CD4-positive, CD25-positive, alpha-beta regulatory T cell (primary cell): Measurements from ENCODE around the gene RTP5. TPM values are rescaled to one million over a fixed set of nuclear protein-coding genes. Genes with fewer than 3 reads are reported as not detected.
"Not testable (repeated sequence)": the region's sequence is repeated elsewhere in the genome, so short reads cannot be mapped to it uniquely, and the experiment has no call there.

Experiments used
- ATAC-seq, 2 donors: fragments of 150-1000 bp; cut with Tn5 transposase; one replicate each; pipeline ENCODE4 v1.10.0; 2021; ENCODE audit warnings: low read depth in 2 of 2, moderate number of reproducible peaks in 2 of 2, moderate library complexity in 1 of 2
- DNase-seq, 3 donors: peaks; one replicate each; pipeline versions ENCODE4 v3.0.0 to v3.0.0-alpha.2; 2012 to 2022; ENCODE audit warnings: mixed read lengths in 1 of 3
- H3K27ac ChIP-seq: one replicate; pipeline ENCODE4 v1.7.0; 2013; ENCODE audit warnings: mild to moderate bottlenecking, low read length; ENCODE audit not compliant: insufficient read depth, poor library complexity, severe bottlenecking
- H3K27me3 ChIP-seq: one replicate; pipeline ENCODE4 v1.7.0; 2013; ENCODE audit warnings: low read length; ENCODE audit not compliant: control insufficient read depth, insufficient read depth
- H3K36me3 ChIP-seq: one replicate; pipeline ENCODE4 v1.7.0; 2013; ENCODE audit warnings: mild to moderate bottlenecking, low read length, moderate library complexity; ENCODE audit not compliant: control insufficient read depth, insufficient read depth
- H3K4me1 ChIP-seq: 2 replicates; pipeline ENCODE4 v1.7.0; 2013; ENCODE audit warnings: mild to moderate bottlenecking, low read length; ENCODE audit not compliant: insufficient read depth, control insufficient read depth, poor library complexity, severe bottlenecking
- H3K4me3 ChIP-seq: one replicate; pipeline ENCODE4 v1.7.0; 2013; ENCODE audit warnings: low read depth, mild to moderate bottlenecking, low read length, moderate library complexity
- H3K9me3 ChIP-seq, 2 experiments: 1 replicate in 1 of 2; 2 replicates in 1 of 2; pipeline ENCODE4 v1.7.0; 2013; ENCODE audit warnings: low read length in 2 of 2, mild to moderate bottlenecking in 1 of 2, moderate library complexity in 1 of 2; ENCODE audit not compliant: control insufficient read depth in 2 of 2
- H3K27ac Mint-ChIP-seq, 3 donors: one replicate each; pipeline ENCODE4 v1.8.0; 2020 to 2022; ENCODE audit warnings: mild to moderate bottlenecking in 3 of 3, mixed read lengths in 3 of 3, moderate library complexity in 2 of 3
- H3K27me3 Mint-ChIP-seq: one replicate; pipeline ENCODE4 v1.8.0; 2022; ENCODE audit warnings: mild to moderate bottlenecking, mixed read lengths
- H3K36me3 Mint-ChIP-seq: one replicate; pipeline ENCODE4 v1.8.0; 2020; ENCODE audit warnings: mixed read lengths
- H3K4me1 Mint-ChIP-seq, 4 donors: one replicate each; pipeline ENCODE4 v1.8.0; 2020 to 2022; ENCODE audit warnings: mixed read lengths in 4 of 4, mild to moderate bottlenecking in 1 of 4
- H3K4me3 Mint-ChIP-seq, 4 donors: one replicate each; pipeline ENCODE4 v1.8.0; 2020 to 2022; ENCODE audit warnings: mild to moderate bottlenecking in 4 of 4, mixed read lengths in 4 of 4, moderate library complexity in 3 of 4
- H3K9me3 Mint-ChIP-seq, 7 donors: one replicate each; pipeline ENCODE4 v1.8.0; 2020 to 2022; ENCODE audit warnings: mixed read lengths in 7 of 7, mild to moderate bottlenecking in 3 of 7, moderate library complexity in 2 of 7
- polyA plus RNA-seq, 4 donors: library from polyadenylated mRNA; unstranded; fragments of 300-500 nt; fragmentation: Illumina TruSeq; gene quantifications; one replicate each; pipeline ENCODE4 v1.2.3, GENCODE V29; 2021
- total RNA-seq: library from RNA; stranded (reverse); gene quantifications from one replicate; pipeline ENCODE4 v1.2.3, GENCODE V29; 2022

RTP5 gene
- total and polyA plus RNA-seq, 5 donors from 2014 or later = 0.44 TPM; not detected in 4

GRCh38 chr2:241914542-241914941, 45.0 kb downstream of the RTP5 start:
- peaks cover 7% of the 10 kb centered on the region for H3K36me3 ChIP-seq
- H3K4me3 ChIP-seq = no peak overlapping the region
- ATAC-seq = no peak
- Mint-ChIP-seq H3K4me1 (peaks cover 0 to 3% (median 3%) of the 10 kb centered on the region in 4 donors), H3K27me3 (no peaks in the 10 kb centered on the region), H3K4me3 (no peak overlapping the region), H3K9me3 (peaks cover 0 to 10% (median 3%) of the 10 kb centered on the region in 7 donors), H3K27ac (no peak overlapping the region), H3K36me3 (peaks cover 26% of the 10 kb centered on the region)
- no peaks in the 10 kb centered on the region for H3K4me1 ChIP-seq
- H3K27ac ChIP-seq = no peak overlapping the region
- DNase-seq = no peak
- H3K27me3 ChIP-seq = no peaks in the 10 kb centered on the region
- peaks cover 0 to 4% of the 10 kb centered on the region in 2 experiments for H3K9me3 ChIP-seq

- not testable (repeated sequence) for H3K36me3 ChIP-seq, H3K27me3 Mint-ChIP-seq, H3K4me1 ChIP-seq, H3K4me3 Mint-ChIP-seq, H3K27ac Mint-ChIP-seq, H3K27ac ChIP-seq, H3K9me3 Mint-ChIP-seq, H3K4me3 ChIP-seq, H3K9me3 ChIP-seq, DNase-seq, H3K36me3 Mint-ChIP-seq, H3K27me3 ChIP-seq, ATAC-seq
- H3K4me1 Mint-ChIP-seq = peaks cover 0 to 22% (median 8%) of the 10 kb centered on the region in 4 donors
These were observed 52.1 kb downstream of the RTP5 start for GRCh38 chr2:241921631-241922030.

GRCh38 chr2:241922411-241922810, 52.9 kb downstream of the RTP5 start:
- ATAC-seq (no peak), DNase-seq (no peak)
- Histone ChIP-seq H3K4me1 (no peaks in the 10 kb centered on the region), H3K27ac (no peak overlapping the region), H3K9me3 (no peaks in the 10 kb centered on the region), H3K4me3 (no peak overlapping the region), H3K27me3 (no peaks in the 10 kb centered on the region), H3K36me3 (no peaks in the 10 kb centered on the region)
- Mint-ChIP-seq H3K9me3 (peaks cover 0 to 3% (median 0%) of the 10 kb centered on the region in 7 donors), H3K27ac (no peak overlapping the region), H3K27me3 (no peaks in the 10 kb centered on the region), H3K36me3 (peaks cover 8% of the 10 kb centered on the region), H3K4me1 (peaks cover 0 to 22% (median 6%) of the 10 kb centered on the region in 4 donors), H3K4me3 (no peak overlapping the region)

GRCh38 chr2:241922816-241923601, 53.5 kb downstream of the RTP5 start:
- H3K27ac Mint-ChIP-seq, H3K27me3 Mint-ChIP-seq, H3K4me3 Mint-ChIP-seq, H3K36me3 Mint-ChIP-seq, H3K27me3 ChIP-seq, H3K36me3 ChIP-seq, H3K27ac ChIP-seq, H3K4me3 ChIP-seq, DNase-seq, H3K4me1 ChIP-seq, H3K9me3 ChIP-seq, H3K9me3 Mint-ChIP-seq, ATAC-seq: not testable (repeated sequence)
- H3K4me1 Mint-ChIP-seq = peaks cover 0 to 22% (median 6%) of the 10 kb centered on the region in 4 donors

Other genes with a start within 250 kb of the RTP5 start
- gene THAP4, start 232.6 kb upstream of the RTP5 start, total RNA-seq = 47.8 TPM
- gene THAP4, start 232.6 kb upstream of the RTP5 start, polyA plus RNA-seq = 10 to 100 TPM; 37.5 to 42.8 (median 39.6) TPM
- 158 TPM for gene ATG4B, start 232.0 kb upstream of the RTP5 start, total RNA-seq
- gene ATG4B, start 232.0 kb upstream of the RTP5 start, polyA plus RNA-seq = 10 to 100 TPM; 43.7 to 59.6 (median 56.2) TPM
- 13.1 TPM for gene DTYMK, start 182.9 kb upstream of the RTP5 start, total RNA-seq
- gene DTYMK, start 182.9 kb upstream of the RTP5 start, polyA plus RNA-seq = 10 to 100 TPM; 32.2 to 45.6 (median 39.9) TPM
- gene ING5, start 167.7 kb upstream of the RTP5 start, total RNA-seq = 64.8 TPM
- 10 to 100 TPM; 16.7 to 27.3 (median 19.1) TPM for gene ING5, start 167.7 kb upstream of the RTP5 start, polyA plus RNA-seq
- gene D2HGDH, start 135.1 kb upstream of the RTP5 start, total RNA-seq = 38.4 TPM
- gene D2HGDH, start 135.1 kb upstream of the RTP5 start, polyA plus RNA-seq = 1 to 10 TPM in 3 of 4 donors, under 1 TPM in 1; 0.73 to 3.7 (median 3.0) TPM
- 1.1 TPM for gene GAL3ST2, start 92.9 kb upstream of the RTP5 start, total RNA-seq
- gene GAL3ST2, start 92.9 kb upstream of the RTP5 start, polyA plus RNA-seq = not detected
- gene NEU4, start 60.5 kb upstream of the RTP5 start, total RNA-seq = 3.8 TPM
- under 1 TPM in 2 of 4 donors, not detected in 2; 0.16 to 0.67 TPM for gene NEU4, start 60.5 kb upstream of the RTP5 start, polyA plus RNA-seq
- gene PDCD1, start 10.8 kb upstream of the RTP5 start, total RNA-seq = 12.3 TPM
- 1 to 10 TPM; 6.0 to 8.6 (median 6.6) TPM for gene PDCD1, start 10.8 kb upstream of the RTP5 start, polyA plus RNA-seq